ENCODE results near the gene ACOXL.

The ACOXL gene

DNA sequence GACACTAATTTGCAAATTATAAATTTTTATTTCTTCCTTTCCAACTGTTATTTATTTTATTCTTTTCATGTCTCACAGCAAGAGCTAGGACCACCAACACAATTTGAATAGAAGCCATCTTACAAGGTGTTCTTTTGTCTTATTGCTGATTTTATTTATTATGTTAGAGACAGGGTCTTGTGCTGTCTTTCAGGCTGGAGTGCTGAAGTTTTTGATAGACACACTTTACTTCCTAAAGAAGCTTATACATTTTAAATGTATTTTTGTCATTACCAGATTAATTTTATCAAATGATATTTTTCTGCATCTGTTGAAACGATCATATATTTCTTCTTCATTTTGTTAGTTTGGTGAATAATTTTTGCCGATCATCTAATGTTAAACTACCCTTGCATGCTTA is 258.1 kb downstream of the ACOXL start:
- no peak overlapping the region for H3K27ac Mint-ChIP-seq
- H3K27me3 Mint-ChIP-seq = peaks cover 10% of the 10 kb centered on the region
- H3K36me3 Mint-ChIP-seq = no peaks in the 10 kb centered on the region
- H3K9me3 Mint-ChIP-seq = peaks cover 9% of the 10 kb centered on the region
- peaks cover 8% of the 10 kb centered on the region for H3K4me1 Mint-ChIP-seq
- no peak for ATAC-seq
- no peak overlapping the region for H3K4me3 Mint-ChIP-seq

DNA sequence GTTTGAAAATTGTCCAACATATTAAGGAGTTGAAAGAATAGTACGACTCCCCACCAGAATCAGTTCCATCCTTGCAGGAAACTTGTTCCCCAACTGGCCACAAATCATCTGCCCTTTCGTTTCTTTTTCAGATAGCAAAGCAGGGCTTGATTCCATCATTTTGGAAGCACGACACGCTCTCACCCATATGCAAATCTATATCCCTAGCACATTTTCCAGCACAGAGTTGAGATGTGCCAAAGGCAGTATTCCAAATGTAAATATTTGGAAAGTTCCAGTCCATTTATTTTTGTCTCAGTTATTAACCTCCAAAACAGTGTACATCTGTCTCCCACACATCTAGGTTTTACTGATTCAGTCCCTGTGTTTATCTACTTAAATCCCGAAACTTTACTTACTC is 259.5 kb downstream of the ACOXL start:
- H3K4me1 Mint-ChIP-seq = peaks cover 8% of the 10 kb centered on the region
- no peak for ATAC-seq
- no peak overlapping the region for H3K27ac Mint-ChIP-seq
- H3K4me3 Mint-ChIP-seq = no peak overlapping the region
- H3K27me3 Mint-ChIP-seq = peaks cover 15% of the 10 kb centered on the region
- peaks cover 9% of the 10 kb centered on the region for H3K9me3 Mint-ChIP-seq
- no peaks in the 10 kb centered on the region for H3K36me3 Mint-ChIP-seq

DNA sequence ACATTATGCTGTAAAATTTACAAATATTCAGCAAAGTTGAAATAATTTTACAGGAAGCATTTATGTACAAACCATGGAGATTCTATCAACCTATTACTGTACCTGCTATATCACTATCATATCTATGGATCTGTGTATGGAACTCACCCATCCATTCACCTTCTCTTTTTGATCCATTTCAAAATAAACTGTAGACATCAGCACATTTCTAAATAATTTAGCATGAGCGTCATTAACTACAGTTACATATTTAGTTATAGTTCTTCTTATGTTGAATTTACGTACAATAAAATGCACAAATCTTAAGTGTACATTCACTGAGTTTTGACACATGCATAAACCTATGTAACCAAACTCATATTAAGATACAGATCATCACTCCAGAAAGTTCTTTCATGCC is 260.5 kb downstream of the ACOXL start:
- no peaks in the 10 kb centered on the region for H3K36me3 Mint-ChIP-seq
- no peak for ATAC-seq
- peaks cover 23% of the 10 kb centered on the region for H3K27me3 Mint-ChIP-seq
- peaks cover 8% of the 10 kb centered on the region for H3K4me1 Mint-ChIP-seq
- H3K27ac Mint-ChIP-seq = no peak overlapping the region
- no peak overlapping the region for H3K4me3 Mint-ChIP-seq
- peaks cover 9% of the 10 kb centered on the region for H3K9me3 Mint-ChIP-seq

- H3K4me1 Mint-ChIP-seq = peaks cover 8% of the 10 kb centered on the region
- H3K4me3 Mint-ChIP-seq = no peak overlapping the region
- H3K27ac Mint-ChIP-seq = no peak overlapping the region
- H3K27me3 Mint-ChIP-seq = peaks cover 26% of the 10 kb centered on the region
- no peaks in the 10 kb centered on the region for H3K36me3 Mint-ChIP-seq
- ATAC-seq = no peak
- peaks cover 9% of the 10 kb centered on the region for H3K9me3 Mint-ChIP-seq
These were observed 261.3 kb downstream of the ACOXL start for GRCh38 chr2:110993557-110994231.

DNA sequence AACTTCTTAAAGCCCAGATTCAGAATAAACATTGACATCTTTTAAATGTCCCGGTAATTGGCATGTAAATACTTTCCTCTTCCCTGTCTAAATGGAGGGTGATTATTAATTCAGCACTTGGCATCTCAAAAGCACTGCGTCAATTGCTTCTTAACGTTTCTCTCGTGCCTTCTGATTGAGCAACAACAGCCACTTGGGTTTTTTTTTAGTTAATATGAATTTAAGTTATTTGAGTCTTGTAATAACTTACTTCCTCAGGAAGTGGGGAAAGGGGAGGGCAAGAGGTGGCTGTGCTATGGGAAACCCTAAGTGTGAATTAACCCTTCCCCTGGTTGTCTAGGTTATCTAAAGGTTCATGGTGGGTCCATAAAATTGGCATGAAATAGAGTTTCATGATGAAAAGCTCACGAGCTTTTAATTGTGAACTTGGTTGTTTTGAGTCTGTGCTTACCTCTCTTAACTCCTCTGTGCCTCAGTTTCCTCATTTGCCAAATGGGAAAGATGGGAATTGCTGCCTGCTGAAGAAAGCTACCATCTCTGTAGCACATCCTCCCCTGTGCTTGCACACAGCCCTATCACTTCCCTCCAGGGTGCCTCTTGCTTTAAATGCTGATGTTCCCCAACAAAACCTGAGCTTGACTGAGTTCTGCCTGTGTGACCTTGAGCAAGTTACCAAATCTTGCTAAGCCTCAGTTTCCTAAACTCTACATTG is 262.0 kb downstream of the ACOXL start:
- H3K27ac Mint-ChIP-seq = no peak overlapping the region
- H3K27me3 Mint-ChIP-seq = peaks cover 33% of the 10 kb centered on the region
- H3K4me1 Mint-ChIP-seq = peaks cover 8% of the 10 kb centered on the region
- ATAC-seq = no peak
- peaks cover 7% of the 10 kb centered on the region for H3K9me3 Mint-ChIP-seq
- H3K36me3 Mint-ChIP-seq = no peaks in the 10 kb centered on the region
- no peak overlapping the region for H3K4me3 Mint-ChIP-seq

GRCh38 chr2:110995911-110996310 is 263.5 kb downstream of the ACOXL start:
- H3K27ac Mint-ChIP-seq = no peak overlapping the region
- no peaks in the 10 kb centered on the region for H3K36me3 Mint-ChIP-seq
- ATAC-seq = no peak
- H3K9me3 Mint-ChIP-seq = peaks cover 3% of the 10 kb centered on the region
- H3K27me3 Mint-ChIP-seq = peaks cover 47% of the 10 kb centered on the region
- peaks cover 8% of the 10 kb centered on the region for H3K4me1 Mint-ChIP-seq
- no peak overlapping the region for H3K4me3 Mint-ChIP-seq

DNA sequence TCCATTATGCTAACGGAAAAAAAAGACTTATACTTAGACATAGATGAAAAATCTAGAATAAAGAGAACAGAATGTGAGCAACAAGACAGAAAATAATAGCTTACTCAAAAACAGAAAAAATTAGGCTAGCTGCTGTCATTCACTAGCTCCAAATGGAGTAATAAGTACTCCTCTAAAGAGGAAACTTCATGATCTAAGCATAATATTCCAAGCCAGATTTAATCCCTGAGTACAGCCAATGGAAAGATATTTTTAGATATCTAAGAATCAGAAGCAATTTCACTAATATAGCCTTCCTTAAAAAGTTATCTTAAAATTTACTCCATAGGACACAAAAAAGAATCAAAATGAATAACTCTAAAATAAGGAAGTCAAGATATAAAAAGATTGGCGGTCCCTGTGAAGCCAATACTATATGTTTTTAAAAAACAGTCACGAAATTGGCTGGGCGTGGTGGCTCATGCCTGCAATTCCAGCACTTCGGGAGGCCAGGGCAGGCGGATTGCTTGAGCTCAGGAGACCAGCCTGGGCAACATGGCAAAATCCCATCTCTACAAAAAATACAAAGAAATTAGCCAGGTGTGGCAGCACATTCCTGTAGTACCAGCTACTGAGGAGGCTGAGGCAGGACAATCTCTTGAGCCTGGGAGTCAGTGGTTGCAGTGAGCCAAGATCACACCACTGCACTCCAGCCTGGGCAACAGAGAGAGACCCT is 265.1 kb downstream of the ACOXL start:
- Mint-ChIP-seq H3K4me3 (no peak overlapping the region), H3K4me1 (peaks cover 8% of the 10 kb centered on the region), H3K27me3 (peaks cover 51% of the 10 kb centered on the region), H3K36me3 (no peaks in the 10 kb centered on the region), H3K27ac (no peak overlapping the region), H3K9me3 (peaks cover 4% of the 10 kb centered on the region)
- no peak for ATAC-seq

DNA sequence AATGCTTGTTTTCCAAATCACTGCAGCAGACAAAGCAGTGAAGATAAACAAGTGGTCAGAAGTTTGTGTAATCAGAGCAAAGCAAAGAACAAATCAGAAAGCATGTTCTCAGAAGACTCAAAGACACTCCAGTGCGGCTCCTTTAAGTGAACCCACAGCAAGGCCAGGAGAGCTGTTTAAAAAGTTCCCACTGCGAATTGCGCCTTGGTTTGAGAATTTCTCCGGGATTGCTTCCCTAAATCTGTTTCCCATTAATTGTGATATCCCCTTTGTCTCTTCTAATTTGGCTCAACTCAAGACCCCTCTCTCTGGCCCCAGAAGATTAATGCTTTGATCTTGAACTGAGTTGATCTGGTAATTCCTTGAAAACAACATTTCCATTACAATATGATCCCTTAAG is 265.9 kb downstream of the ACOXL start:
- no peak overlapping the region for H3K4me3 Mint-ChIP-seq
- peaks cover 8% of the 10 kb centered on the region for H3K4me1 Mint-ChIP-seq
- H3K27ac Mint-ChIP-seq = no peak overlapping the region
- peaks cover 4% of the 10 kb centered on the region for H3K9me3 Mint-ChIP-seq
- peaks cover 51% of the 10 kb centered on the region for H3K27me3 Mint-ChIP-seq
- no peaks in the 10 kb centered on the region for H3K36me3 Mint-ChIP-seq
- ATAC-seq = no peak

DNA sequence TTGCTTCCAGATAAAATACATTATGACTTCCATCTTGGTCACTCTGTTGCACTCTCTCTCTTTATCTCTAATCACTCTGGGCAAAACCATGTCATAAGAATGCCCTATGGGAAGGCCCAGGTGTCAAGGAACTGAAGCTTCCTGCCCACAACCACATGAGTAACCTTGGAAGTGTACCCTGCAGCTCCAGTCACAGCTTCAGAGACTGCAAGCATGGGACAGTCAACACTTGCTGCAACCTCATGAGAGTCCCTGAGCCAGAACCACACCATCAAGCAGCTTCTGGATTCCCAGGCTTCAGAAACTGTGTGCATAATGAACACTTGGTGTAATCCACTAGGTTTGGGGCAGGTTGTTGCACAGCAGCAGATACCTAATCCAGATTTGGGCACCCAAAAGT is 267.3 kb downstream of the ACOXL start:
- ATAC-seq = no peak
- Mint-ChIP-seq H3K4me3 (no peak overlapping the region), H3K36me3 (no peaks in the 10 kb centered on the region), H3K27me3 (peaks cover 51% of the 10 kb centered on the region), H3K4me1 (peaks cover 2% of the 10 kb centered on the region), H3K27ac (no peak overlapping the region), H3K9me3 (peaks cover 4% of the 10 kb centered on the region)

DNA sequence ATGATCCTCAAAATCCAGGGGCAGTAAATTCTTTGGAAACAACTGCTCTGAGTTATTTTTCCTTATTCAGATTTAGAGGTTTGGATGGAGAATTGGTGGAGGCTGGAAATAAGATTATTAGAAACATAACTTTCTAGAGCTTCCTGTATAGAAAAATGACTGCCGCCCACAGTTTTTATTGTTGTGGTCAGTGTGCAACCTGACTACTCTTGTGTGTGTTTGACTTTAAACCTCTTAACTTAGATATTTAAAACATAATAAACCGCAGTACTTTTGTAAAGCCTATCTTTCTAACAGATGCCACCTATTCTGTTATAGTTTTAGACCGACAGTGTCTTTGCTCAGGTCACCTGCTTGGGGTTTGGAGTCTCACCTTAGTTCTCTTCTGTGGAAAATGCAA is 272.9 kb downstream of the ACOXL start:
- H3K27ac Mint-ChIP-seq = no peak overlapping the region
- no peak overlapping the region for H3K4me3 Mint-ChIP-seq
- peaks cover 6% of the 10 kb centered on the region for H3K9me3 Mint-ChIP-seq
- no peak for ATAC-seq
- peaks cover 42% of the 10 kb centered on the region for H3K27me3 Mint-ChIP-seq
- no peaks in the 10 kb centered on the region for H3K4me1 Mint-ChIP-seq
- no peaks in the 10 kb centered on the region for H3K36me3 Mint-ChIP-seq

GRCh38 chr2:111005821-111006220 is 273.4 kb downstream of the ACOXL start:
- Mint-ChIP-seq H3K4me1 (no peaks in the 10 kb centered on the region), H3K36me3 (no peaks in the 10 kb centered on the region), H3K9me3 (peaks cover 6% of the 10 kb centered on the region), H3K27ac (no peak overlapping the region), H3K4me3 (no peak overlapping the region), H3K27me3 (peaks cover 38% of the 10 kb centered on the region)
- ATAC-seq = no peak

DNA sequence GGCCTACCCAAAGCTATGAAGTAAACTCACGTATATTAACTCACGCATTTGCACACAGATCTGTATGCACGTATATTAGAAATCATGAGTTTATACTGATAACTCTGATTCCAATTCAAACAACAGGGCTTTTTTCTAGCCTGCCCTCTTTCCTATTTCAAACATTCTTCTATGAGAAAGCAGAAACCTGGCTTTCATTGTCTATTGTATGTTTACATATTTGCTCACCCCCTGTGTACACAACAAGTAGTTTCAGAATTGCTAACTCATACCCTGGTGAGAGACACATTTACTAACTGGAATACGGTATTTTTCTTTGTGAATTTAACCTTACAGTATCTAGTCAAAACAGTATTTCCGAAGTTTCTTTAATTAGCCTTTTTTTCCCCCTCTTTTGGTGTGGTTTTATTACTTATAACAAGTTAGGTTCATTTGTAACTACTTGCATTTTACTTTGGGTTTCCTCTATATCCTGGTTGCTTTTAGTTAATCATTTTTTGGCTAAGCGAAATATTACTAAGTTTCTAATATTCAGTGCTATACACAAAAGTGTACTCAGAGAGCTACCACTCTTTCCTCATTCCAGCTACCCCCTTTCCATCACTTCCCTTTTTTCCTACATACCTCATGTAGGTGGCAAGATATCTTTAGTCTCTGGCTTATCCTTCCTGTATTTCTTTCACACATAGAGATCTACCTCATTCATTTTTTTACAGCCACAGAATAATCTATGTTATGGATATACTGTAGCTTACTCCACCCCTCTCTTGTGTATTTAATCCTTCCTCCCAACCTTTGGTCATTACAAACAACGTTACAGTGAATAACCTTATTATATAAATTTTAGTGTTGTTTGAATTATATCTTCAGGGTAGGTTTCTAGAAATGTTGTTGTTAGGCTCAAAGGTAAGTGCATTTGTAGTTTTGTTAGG is 275.6 kb downstream of the ACOXL start:
- no peak for ATAC-seq
- Mint-ChIP-seq H3K9me3 (peaks cover 8% of the 10 kb centered on the region), H3K4me3 (no peak overlapping the region), H3K27me3 (peaks cover 23% of the 10 kb centered on the region), H3K4me1 (no peaks in the 10 kb centered on the region), H3K36me3 (no peaks in the 10 kb centered on the region), H3K27ac (no peak overlapping the region)

GRCh38 chr2:111011218-111011617 is 278.8 kb downstream of the ACOXL start:
- peaks cover 8% of the 10 kb centered on the region for H3K9me3 Mint-ChIP-seq
- no peak for ATAC-seq
- H3K4me1 Mint-ChIP-seq = no peaks in the 10 kb centered on the region
- H3K27me3 Mint-ChIP-seq = peaks cover 17% of the 10 kb centered on the region
- no peak overlapping the region for H3K27ac Mint-ChIP-seq
- no peaks in the 10 kb centered on the region for H3K36me3 Mint-ChIP-seq
- no peak overlapping the region for H3K4me3 Mint-ChIP-seq

DNA sequence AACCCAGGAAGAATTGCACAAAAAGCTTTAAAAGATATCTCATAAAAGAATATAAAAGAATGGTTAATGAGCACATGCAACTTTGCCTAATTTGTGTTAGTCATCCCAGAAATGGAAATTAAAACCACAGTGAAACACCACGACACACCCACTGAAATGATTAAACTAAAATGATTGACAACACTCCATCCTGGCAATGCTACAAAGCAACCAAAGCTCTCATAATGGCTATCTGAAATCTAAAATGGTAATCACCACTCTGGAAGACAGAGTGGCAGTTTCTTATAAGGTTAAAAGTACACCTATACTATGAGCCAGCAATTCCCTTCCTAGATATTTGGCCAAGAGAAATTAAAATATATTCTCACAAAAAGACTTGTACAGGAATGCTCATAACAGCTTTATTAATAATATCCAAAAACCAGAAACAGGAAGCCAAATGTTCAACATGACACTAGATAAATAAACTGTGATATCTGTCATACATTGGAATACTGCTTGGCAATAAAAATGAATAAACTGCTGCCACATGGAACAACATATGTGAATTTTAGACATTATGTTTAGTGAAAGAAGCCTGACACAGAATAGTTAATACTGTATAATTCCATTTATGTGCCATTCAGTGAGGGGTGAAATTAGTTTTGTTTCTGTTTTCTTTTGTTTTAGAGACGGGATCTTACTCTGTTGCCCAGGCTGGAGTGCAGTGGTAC is 283.1 kb downstream of the ACOXL start:
- Mint-ChIP-seq H3K4me1 (peaks cover 5% of the 10 kb centered on the region), H3K27ac (no peak overlapping the region), H3K36me3 (no peaks in the 10 kb centered on the region), H3K27me3 (no peaks in the 10 kb centered on the region), H3K4me3 (no peak overlapping the region), H3K9me3 (peaks cover 5% of the 10 kb centered on the region)
- ATAC-seq = no peak
